LNCaP clone FGC (cell line): ENCODE data around the gene WFS1.

ENCODE experiments used
- DNase-seq: peaks from one replicate; pipeline ENCODE4 v3.0.0-alpha.2; 2011; ENCODE audit warnings: low read depth
- H3K4me3 ChIP-seq: 2 replicates; pipeline ENCODE4 v1.5.1; 2011; ENCODE audit warnings: mild to moderate bottlenecking, low read depth, low read length, control low read depth
- TF ChIP-seq, protein P1 (sequence below): IDR thresholded peaks from 2 replicates; pipeline ENCODE4 v1.5.1; 2012; ENCODE audit warnings: mild to moderate bottlenecking; ENCODE audit not compliant: control insufficient read depth, insufficient read depth; ENCODE audit errors: extremely low read depth

The WFS1 gene

GRCh38 chr4:6235901-6236640, 33.6 kb upstream of the WFS1 start:
- TF ChIP-seq, protein P1, sequence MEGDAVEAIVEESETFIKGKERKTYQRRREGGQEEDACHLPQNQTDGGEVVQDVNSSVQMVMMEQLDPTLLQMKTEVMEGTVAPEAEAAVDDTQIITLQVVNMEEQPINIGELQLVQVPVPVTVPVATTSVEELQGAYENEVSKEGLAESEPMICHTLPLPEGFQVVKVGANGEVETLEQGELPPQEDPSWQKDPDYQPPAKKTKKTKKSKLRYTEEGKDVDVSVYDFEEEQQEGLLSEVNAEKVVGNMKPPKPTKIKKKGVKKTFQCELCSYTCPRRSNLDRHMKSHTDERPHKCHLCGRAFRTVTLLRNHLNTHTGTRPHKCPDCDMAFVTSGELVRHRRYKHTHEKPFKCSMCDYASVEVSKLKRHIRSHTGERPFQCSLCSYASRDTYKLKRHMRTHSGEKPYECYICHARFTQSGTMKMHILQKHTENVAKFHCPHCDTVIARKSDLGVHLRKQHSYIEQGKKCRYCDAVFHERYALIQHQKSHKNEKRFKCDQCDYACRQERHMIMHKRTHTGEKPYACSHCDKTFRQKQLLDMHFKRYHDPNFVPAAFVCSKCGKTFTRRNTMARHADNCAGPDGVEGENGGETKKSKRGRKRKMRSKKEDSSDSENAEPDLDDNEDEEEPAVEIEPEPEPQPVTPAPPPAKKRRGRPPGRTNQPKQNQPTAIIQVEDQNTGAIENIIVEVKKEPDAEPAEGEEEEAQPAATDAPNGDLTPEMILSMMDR, result no peak
- DNase-seq, result no peak
- no peak overlapping the region for H3K4me3 ChIP-seq

- no peak overlapping the region for H3K4me3 ChIP-seq
- TF ChIP-seq, protein P1, result no peak
- no peak for DNase-seq
Measured at GRCh38 chr4:6236816-6237390, 32.7 kb upstream of the WFS1 start.

DNA sequence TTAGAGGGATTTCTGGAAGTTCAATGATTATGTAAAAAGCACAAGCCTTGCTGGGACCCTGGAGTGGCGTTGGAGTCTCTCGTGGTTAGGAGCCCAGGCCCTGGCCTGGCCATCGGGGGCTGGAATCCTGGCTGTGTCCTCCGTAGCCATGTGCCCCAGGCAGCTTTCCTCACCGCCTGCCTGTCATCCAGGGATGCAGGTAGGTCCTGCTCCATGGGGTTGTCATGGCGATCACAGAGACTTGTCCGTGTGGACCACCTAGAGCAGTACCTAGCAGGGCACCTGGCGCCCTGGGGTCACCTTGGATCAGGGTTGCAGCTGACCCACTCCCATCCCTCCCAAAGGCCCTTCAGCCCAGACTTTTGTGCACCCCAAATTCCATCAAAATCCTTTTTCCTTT, 30.2 kb upstream of the WFS1 start:
- no peak for DNase-seq
- no peak overlapping the region for H3K4me3 ChIP-seq
- TF ChIP-seq, protein P1, result no peak

GRCh38 chr4:6239968-6240367, 29.7 kb upstream of the WFS1 start:
- TF ChIP-seq, protein P1, result no peak
- no peak overlapping the region for H3K4me3 ChIP-seq

GRCh38 chr4:6241062-6241845, 28.4 kb upstream of the WFS1 start:
- no peak for DNase-seq
- H3K4me3 ChIP-seq, result no peak overlapping the region
- TF ChIP-seq, protein P1, result no peak

More at GRCh38 chr4:6239968-6240367, 29.7 kb upstream of the WFS1 start:
- DNase-seq, result no peak

- TF ChIP-seq, protein P1, result no peak
- no peak overlapping the region for H3K4me3 ChIP-seq
- no peak for DNase-seq
Measured at GRCh38 chr4:6242271-6243029, 27.2 kb upstream of the WFS1 start.
